HepG2 (cell line): ENCODE data around the gene GSK3B. TPM values are rescaled to one million over a fixed set of nuclear protein-coding genes. Genes with fewer than 3 reads are reported as not detected.

Source experiments
- CBX5 ChIP-seq: sonication (generic); formaldehyde crosslinking; IDR thresholded peaks from 2 replicates; pipeline ENCODE4 v1.4.0; 2020; ENCODE audit warnings: missing genetic modification reagents, borderline replicate concordance
- HDAC1 ChIP-seq: sonication (generic); formaldehyde crosslinking; IDR thresholded peaks from 2 replicates; pipeline ENCODE4 v1.5.1; 2020; ENCODE audit warnings: mild to moderate bottlenecking, missing genetic modification reagents
- HMG20B ChIP-seq: conservative IDR thresholded peaks from 2 replicates; pipeline ENCODE4 v1.6.1; 2016; ENCODE audit warnings: missing genetic modification reagents, missing compliant biosample characterization
- KLF13 ChIP-seq: sonication (generic); formaldehyde crosslinking; IDR thresholded peaks from 2 replicates; pipeline ENCODE4 v1.4.0; 2020; ENCODE audit warnings: mild to moderate bottlenecking, missing genetic modification reagents
- ZFP36L2 ChIP-seq: sonication (generic); formaldehyde crosslinking; IDR thresholded peaks from 2 replicates; pipeline ENCODE4 v1.4.0; 2020; ENCODE audit warnings: missing genetic modification reagents
- ZNF234 ChIP-seq: sonication (generic); formaldehyde crosslinking; conservative IDR thresholded peaks from 2 replicates; pipeline ENCODE4 v1.5.1; 2020; ENCODE audit warnings: mild to moderate bottlenecking, missing genetic modification reagents
- ZNF274 ChIP-seq: sonication (generic); formaldehyde crosslinking; IDR thresholded peaks from 2 replicates; pipeline ENCODE4 v1.5.1; 2020; ENCODE audit warnings: mild to moderate bottlenecking, missing genetic modification reagents
- ZNF703 ChIP-seq: sonication (generic); formaldehyde crosslinking; IDR thresholded peaks from 2 replicates; pipeline ENCODE4 v1.5.1; 2020; ENCODE audit warnings: missing genetic modification reagents, mild to moderate bottlenecking, moderate library complexity, borderline replicate concordance
- polyA plus RNA-seq, 8 experiments: library from polyadenylated mRNA; depleted of rRNA in 3 of 8; stranded (reverse) in 7 of 8; unstranded in 1 of 8; fragments of >200 nt; fragmentation: Illumina TruSeq in 4 of 8; extraction: Trizol in 4 of 8; gene quantifications; 2 replicates each; pipeline versions ENCODE4 v1.2.1 to v1.2.3, GENCODE V29; 2011 to 2016; ENCODE audit warnings: low read depth in 4 of 8, missing spikeins in 1 of 8, mixed read lengths in 1 of 8; ENCODE audit not compliant: insufficient read depth in 1 of 8
- total RNA-seq, 5 experiments: library from RNA; depleted of rRNA; stranded (reverse); fragments of >200 nt; fragmentation: Illumina TruSeq; extraction: Trizol; gene quantifications; 2 replicates each; pipeline ENCODE4 v1.2.3, GENCODE V29; 2016; ENCODE audit warnings: low read depth in 1 of 5
- TF ChIP-seq, protein P1 (sequence below): fragments of 450-650 bp; IDR thresholded peaks from 2 replicates; pipeline ENCODE4 v1.6.1; 2017; ENCODE audit warnings: mild to moderate bottlenecking
- TF ChIP-seq, protein P2 (sequence below): IDR thresholded peaks from 2 replicates; pipeline ENCODE4 v1.6.1; 2016; ENCODE audit warnings: missing genetic modification reagents, missing compliant biosample characterization
- TF ChIP-seq, protein P3 (sequence below): sonication (generic); formaldehyde crosslinking; IDR thresholded peaks from 2 replicates; pipeline ENCODE4 v1.4.0; 2020; ENCODE audit warnings: low read depth, mild to moderate bottlenecking, missing genetic modification reagents

The GSK3B gene
- total and polyA plus RNA-seq, 2 of the 13 experiments (the other 11 are each of a cell fraction or from before 2014, with no cell fraction given), result 22.3 to 30.1 TPM

DNA sequence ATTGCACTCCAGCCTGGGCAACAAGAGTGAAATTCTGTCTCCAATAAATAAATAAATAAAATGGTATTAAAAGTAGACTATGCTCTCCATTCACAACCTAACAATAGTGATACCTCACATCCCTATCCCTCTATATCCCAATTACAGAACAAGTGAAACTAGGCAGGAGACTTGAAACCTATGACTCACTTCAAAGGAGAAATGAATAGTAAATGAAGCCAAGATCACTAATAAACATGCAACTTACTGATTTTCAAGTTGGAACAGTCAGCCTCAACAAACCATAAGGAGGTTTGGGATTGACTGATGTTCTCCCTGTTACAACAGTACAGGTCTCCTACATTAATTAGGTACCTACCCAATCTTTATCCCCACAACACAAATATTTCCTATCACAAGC, 103.4 kb downstream of the GSK3B start (continued):
- TF ChIP-seq, protein P1, sequence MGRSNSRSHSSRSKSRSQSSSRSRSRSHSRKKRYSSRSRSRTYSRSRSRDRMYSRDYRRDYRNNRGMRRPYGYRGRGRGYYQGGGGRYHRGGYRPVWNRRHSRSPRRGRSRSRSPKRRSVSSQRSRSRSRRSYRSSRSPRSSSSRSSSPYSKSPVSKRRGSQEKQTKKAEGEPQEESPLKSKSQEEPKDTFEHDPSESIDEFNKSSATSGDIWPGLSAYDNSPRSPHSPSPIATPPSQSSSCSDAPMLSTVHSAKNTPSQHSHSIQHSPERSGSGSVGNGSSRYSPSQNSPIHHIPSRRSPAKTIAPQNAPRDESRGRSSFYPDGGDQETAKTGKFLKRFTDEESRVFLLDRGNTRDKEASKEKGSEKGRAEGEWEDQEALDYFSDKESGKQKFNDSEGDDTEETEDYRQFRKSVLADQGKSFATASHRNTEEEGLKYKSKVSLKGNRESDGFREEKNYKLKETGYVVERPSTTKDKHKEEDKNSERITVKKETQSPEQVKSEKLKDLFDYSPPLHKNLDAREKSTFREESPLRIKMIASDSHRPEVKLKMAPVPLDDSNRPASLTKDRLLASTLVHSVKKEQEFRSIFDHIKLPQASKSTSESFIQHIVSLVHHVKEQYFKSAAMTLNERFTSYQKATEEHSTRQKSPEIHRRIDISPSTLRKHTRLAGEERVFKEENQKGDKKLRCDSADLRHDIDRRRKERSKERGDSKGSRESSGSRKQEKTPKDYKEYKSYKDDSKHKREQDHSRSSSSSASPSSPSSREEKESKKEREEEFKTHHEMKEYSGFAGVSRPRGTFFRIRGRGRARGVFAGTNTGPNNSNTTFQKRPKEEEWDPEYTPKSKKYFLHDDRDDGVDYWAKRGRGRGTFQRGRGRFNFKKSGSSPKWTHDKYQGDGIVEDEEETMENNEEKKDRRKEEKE, result no peak
- TF ChIP-seq ZFP36L2 (no peak), CBX5 (CRISPR knock-in tag) (no peak), ZNF274 (CRISPR knock-in tag) (no peak), ZNF703 (CRISPR knock-in tag) (no peak), HMG20B (no peak), HDAC1 (CRISPR knock-in tag) (no peak), KLF13 (CRISPR knock-in tag) (no peak), ZNF234 (CRISPR knock-in tag) (no peak)
- TF ChIP-seq, protein P2, sequence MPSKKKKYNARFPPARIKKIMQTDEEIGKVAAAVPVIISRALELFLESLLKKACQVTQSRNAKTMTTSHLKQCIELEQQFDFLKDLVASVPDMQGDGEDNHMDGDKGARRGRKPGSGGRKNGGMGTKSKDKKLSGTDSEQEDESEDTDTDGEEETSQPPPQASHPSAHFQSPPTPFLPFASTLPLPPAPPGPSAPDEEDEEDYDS, result no peak
- TF ChIP-seq, protein P3, sequence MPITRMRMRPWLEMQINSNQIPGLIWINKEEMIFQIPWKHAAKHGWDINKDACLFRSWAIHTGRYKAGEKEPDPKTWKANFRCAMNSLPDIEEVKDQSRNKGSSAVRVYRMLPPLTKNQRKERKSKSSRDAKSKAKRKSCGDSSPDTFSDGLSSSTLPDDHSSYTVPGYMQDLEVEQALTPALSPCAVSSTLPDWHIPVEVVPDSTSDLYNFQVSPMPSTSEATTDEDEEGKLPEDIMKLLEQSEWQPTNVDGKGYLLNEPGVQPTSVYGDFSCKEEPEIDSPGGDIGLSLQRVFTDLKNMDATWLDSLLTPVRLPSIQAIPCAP, result no peak
